ENCODE measurements around the gene BEX4.

DNA sequence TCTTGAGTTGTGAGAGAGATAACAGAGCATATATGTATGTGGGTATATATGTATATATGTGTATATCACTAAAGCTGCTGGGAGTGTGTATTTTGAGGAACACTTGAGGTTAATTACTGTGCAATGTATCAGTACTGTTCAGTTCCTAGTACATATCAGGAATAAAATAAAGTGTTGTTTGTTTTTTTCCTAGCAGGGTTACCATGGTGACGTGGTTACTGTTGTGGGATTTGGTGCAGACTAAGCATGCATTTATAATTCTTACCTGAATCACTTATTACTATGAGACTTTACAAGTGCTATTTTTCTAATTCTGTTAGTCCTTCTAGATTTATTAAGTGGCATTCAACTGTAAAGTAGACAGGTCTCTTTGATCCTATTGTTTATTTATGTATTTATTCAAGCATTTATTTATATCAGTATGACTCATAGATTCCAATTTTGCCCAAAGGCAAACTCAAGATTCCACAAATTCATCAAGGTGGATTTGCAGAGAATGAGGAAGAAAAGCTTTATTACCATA is 26.9 kb upstream of the BEX4 start:
- TF ChIP-seq, protein P1, sequence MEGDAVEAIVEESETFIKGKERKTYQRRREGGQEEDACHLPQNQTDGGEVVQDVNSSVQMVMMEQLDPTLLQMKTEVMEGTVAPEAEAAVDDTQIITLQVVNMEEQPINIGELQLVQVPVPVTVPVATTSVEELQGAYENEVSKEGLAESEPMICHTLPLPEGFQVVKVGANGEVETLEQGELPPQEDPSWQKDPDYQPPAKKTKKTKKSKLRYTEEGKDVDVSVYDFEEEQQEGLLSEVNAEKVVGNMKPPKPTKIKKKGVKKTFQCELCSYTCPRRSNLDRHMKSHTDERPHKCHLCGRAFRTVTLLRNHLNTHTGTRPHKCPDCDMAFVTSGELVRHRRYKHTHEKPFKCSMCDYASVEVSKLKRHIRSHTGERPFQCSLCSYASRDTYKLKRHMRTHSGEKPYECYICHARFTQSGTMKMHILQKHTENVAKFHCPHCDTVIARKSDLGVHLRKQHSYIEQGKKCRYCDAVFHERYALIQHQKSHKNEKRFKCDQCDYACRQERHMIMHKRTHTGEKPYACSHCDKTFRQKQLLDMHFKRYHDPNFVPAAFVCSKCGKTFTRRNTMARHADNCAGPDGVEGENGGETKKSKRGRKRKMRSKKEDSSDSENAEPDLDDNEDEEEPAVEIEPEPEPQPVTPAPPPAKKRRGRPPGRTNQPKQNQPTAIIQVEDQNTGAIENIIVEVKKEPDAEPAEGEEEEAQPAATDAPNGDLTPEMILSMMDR (conservative IDR thresholded peaks at IDR 0.05; ENCODE audit: low read length) = no peak
- no peak for TF ChIP-seq EZH2phosphoT487 (IDR thresholded peaks at IDR 0.05; ENCODE audit: borderline replicate concordance)
